ENCODE results near the gene BAIAP3. TPM values are rescaled to one million over a fixed set of nuclear protein-coding genes. Genes with fewer than 3 reads are reported as not detected.

BAIAP3 gene
- total RNA-seq, 2 experiments from 2014 or later: 0.12 to 0.46 TPM

DNA sequence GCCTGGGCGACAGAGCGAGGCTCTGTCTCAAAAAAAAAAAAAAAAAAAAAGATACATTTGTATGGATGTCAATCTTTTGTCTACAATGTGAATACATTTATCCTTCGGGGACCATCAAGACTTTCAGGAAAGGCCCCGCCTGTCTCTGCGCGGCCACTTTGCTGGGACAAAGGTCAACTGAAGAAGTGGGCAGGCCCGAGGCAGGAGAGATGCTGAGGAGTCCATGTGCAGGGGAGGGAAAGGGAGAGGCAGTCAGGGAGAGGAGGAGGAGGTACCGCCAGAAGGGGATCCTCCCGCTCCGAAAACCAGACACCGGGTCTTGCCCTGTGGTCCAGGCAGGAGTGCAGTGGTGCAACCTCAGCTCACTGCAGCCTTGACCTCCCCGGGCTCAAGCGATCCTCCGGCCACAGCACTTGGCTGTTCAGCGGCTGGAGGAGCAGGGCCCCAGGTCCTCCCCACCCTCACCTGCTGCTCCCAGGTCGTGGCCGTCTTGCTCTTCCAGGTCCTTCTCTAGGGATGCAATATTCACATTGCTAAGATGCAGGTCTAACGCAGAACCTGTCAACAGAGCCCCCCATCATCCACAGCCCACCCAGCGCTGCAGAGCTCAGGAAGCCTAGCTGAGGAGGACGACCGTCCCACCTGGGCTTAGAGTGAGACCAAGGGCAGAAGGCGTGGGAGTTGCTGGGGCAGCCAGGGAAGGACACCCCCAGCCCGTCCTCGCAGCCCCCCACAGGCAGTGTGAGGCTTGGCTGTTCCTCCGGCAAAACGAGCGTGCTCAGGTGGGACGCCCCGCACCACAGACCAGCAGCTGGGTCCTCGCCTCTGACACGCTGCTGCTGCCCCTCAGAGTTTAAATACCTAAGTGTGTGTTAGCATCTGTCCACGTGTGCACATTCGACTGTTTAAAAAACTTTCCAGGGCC, 37.9 kb downstream of the BAIAP3 start:
- H3K9me3 Mint-ChIP-seq: no peaks in the 10 kb centered on the region
- H3K36me3 Mint-ChIP-seq: peaks cover 2% of the 10 kb centered on the region

DNA sequence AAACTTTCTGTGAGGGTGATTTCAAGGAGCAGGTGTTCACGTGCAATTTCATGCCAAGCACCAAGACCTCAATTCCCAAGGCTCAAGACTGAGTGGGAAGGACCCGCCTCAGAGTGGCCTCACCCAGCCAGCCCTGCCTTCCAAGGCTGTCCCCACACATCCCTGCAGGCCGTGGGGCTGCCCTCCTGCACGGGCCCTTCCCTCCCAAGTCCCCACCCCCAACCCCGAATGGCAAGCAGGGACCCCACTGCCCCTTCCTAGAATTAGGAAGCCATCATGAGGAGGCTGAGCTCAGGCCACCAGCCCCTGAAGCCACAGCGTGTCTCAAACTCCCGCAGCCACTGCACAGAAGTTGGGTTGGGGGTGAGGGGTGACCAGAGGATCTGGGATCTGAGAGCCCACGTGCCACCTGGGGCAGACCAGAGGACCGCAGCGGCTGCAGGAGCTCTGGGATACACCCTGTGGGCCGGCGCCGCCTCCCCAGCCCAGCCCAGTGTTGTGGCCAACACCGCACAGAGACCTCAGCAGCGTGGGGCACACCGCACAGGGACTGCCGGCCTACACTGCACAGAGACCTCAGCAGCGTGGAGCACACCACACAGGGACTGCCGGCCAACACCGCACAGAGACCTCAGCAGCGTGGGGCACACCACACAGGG, 39.0 kb downstream of the BAIAP3 start:
- no peak overlapping the region for H3K4me3 Mint-ChIP-seq
- peaks cover 2% of the 10 kb centered on the region for H3K36me3 Mint-ChIP-seq
- H3K27ac Mint-ChIP-seq: no peak overlapping the region
- H3K4me1 Mint-ChIP-seq: no peaks in the 10 kb centered on the region
- no peak for DNase-seq
- no peaks in the 10 kb centered on the region for H3K9me3 Mint-ChIP-seq
- no peaks in the 10 kb centered on the region for H3K27me3 Mint-ChIP-seq

More for the DNA sequence above, 37.9 kb downstream of the BAIAP3 start:
- H3K4me3 Mint-ChIP-seq: no peak overlapping the region
- no peak for DNase-seq
- no peaks in the 10 kb centered on the region for H3K27me3 Mint-ChIP-seq
- no peak overlapping the region for H3K27ac Mint-ChIP-seq
- no peaks in the 10 kb centered on the region for H3K4me1 Mint-ChIP-seq

DNA sequence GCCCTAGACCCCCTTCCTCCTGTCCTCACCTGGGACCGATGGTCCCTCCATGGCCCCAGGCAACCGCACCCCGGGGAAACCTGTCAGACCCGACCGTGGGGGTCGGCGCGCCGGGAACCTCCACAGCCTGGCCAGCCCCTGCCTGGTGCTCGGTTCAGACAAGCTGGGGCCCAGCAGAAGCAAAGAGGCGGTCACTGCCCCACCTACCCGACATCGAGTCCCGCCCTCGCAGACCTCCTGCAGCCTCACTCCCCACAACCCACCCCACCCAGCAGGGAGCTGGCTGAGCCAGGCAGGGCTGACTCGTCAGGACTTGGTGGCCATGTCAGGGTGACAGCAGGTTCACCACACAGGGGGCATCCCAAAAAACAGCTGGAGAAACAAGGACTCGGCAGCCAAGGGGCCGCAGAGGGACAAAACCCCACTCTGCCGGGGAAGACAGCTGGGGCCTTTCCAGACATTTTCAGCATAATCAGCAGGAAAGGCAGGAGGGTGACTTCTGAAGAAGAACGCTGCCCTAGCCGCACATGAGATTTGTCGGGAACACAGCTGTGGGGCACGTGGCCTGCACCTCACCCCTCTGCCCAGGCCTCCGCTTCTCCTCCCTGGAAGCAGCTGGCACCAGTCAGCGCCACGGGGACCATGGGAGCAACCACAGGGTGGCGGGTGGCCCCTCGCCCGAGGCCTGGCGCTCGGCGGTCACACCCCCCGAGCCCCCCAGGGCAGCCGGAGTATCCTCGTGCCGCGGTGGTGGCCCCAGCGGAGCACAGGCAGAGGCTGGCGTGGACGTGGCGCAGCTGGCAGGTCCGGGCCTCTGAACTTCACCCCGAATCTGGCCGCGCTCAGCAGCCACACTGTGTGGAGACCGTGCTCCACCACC, 41.2 kb downstream of the BAIAP3 start:
- no peaks in the 10 kb centered on the region for H3K9me3 Mint-ChIP-seq
- peaks cover 8% of the 10 kb centered on the region for H3K36me3 Mint-ChIP-seq
- H3K27me3 Mint-ChIP-seq: no peaks in the 10 kb centered on the region
- no peak overlapping the region for H3K4me3 Mint-ChIP-seq
- peaks cover 9% of the 10 kb centered on the region for H3K4me1 Mint-ChIP-seq
- H3K27ac Mint-ChIP-seq: peak overlapping the region; percentile 54
- no peak for DNase-seq

DNA sequence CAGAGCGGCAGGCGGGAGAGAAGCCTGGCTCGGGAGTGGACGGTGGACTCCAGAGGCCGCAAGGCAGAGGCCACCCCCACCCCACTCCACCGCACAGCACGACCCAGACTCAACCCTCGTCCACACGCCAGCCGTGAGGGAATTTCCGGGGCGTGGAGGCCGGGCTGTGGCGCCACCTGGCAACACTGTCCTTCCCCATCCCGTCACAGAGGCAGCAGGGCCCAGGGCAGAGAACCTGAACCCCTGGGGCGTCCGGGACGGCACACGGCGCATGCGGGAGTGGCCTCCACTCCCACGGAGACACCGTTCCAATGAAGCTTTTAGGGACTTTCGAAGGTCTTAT, 41.8 kb downstream of the BAIAP3 start:
- Mint-ChIP-seq H3K4me1 (peaks cover 13% of the 10 kb centered on the region), H3K27me3 (no peaks in the 10 kb centered on the region), H3K27ac (no peak overlapping the region), H3K4me3 (no peak overlapping the region), H3K36me3 (peaks cover 8% of the 10 kb centered on the region), H3K9me3 (no peaks in the 10 kb centered on the region)
- DNase-seq: no peak

DNA sequence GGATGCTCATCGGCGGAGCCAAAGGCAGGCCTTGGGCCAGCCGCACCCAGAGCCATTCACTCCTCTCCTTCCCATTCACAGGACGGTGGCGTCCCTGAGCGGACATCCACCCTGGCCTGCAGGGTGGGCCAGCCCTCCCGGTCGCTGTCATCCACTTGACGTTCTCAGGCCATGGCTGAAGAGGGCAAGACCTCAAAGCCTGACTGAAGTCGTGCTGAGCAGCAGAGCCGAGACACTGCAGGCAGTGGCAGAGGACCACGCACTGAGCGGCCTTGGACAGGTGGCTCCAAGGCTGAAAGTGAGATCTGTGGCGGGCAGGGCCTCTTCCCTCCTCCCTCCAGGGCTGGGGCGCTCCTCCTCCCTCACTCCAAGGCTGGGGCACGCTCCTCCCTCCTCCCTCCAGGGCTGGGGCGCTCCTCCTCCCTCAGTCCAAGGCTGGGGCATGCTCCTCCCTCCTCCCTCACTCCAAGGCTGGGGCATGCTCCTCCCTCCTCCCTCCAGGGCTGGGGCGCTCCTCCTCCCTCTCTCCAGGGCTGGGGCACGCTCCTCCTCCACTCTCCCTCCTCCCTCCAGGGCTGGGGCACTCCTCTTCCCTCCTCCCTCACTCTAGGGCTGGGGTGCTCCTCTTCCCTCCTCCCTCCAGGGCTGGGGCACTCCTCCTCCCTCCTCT, 42.4 kb downstream of the BAIAP3 start:
- Mint-ChIP-seq H3K36me3 (peaks cover 8% of the 10 kb centered on the region), H3K4me3 (no peak overlapping the region), H3K27me3 (no peaks in the 10 kb centered on the region), H3K9me3 (no peaks in the 10 kb centered on the region), H3K4me1 (peaks cover 13% of the 10 kb centered on the region), H3K27ac (no peak overlapping the region)
- DNase-seq: no peak

DNA sequence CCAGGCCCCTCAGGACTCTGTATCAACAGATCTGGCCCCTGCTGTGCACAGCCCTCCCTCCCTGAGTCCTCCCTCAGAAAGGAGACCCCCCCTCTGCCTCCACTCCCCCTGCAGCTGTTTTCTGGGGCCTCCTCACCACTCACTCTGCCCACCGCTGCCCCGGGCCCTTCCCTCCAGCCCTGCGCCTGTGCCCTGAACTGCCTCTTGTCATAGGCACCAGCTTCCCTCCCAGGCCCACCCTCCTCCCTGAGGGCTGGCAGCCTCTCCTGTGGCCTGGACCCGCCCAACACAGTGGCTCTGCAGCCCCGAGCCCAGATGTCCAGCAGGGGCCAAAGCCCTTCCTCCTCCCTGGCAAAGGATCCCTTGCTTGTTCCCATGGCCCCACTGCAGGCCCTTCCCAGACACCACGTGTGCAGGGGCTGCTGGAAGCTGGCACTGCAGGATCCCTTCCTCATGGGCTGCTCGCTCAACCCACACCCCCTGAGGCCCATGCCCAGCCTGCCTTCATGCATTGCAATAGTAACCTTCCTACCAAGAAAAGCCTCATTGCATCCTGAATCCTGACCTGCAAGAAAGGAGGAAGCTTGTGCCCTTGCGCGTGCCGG, 44.1 kb downstream of the BAIAP3 start:
- no peak for DNase-seq

DNA sequence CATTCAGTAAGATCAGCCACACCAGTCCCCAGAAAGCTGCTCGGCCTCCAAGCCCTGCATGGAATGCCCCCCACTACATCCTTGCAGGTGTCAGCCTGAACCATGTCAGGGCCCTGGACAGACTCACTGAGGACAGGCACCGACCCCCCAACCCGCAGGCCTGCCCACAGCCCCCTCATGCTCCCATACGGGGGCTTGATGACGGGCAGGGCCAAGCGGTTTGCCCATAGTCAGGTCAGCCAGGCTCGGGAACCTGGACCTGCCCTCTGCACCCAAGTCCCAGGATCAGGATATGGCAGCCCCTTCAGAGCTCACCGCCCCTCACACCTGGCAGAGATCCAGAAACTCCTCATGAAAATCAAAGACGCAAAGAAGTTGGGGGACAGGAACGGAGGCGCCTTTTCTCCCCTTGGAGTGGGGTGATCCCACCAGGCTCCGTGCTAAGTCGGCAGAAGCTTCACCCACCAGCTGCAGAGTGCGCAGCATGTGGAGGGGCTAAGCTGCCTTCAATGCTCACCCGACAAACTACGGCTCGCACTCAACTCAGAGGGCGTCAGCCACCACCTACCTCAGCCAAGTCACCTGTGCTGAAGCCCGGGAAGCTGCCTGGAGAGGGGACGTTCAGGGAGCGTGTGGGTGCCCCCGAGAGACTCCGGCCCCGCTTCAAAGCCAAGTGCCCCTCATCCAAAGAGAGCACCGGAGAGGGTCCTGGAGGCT, 44.8 kb downstream of the BAIAP3 start:
- H3K4me3 Mint-ChIP-seq: peak overlapping the region; percentile 90
- peak overlapping the region; percentile 90 for H3K27ac Mint-ChIP-seq
- no peaks in the 10 kb centered on the region for H3K27me3 Mint-ChIP-seq
- peaks cover 8% of the 10 kb centered on the region for H3K36me3 Mint-ChIP-seq
- DNase-seq: no peak
- H3K9me3 Mint-ChIP-seq: no peaks in the 10 kb centered on the region
- peaks cover 13% of the 10 kb centered on the region for H3K4me1 Mint-ChIP-seq

More for the DNA sequence above, 44.1 kb downstream of the BAIAP3 start:
- Mint-ChIP-seq H3K4me1 (peaks cover 13% of the 10 kb centered on the region), H3K4me3 (peak overlapping the region; percentile 90), H3K27me3 (no peaks in the 10 kb centered on the region), H3K9me3 (no peaks in the 10 kb centered on the region), H3K27ac (peak overlapping the region; percentile 90), H3K36me3 (peaks cover 8% of the 10 kb centered on the region)

DNA sequence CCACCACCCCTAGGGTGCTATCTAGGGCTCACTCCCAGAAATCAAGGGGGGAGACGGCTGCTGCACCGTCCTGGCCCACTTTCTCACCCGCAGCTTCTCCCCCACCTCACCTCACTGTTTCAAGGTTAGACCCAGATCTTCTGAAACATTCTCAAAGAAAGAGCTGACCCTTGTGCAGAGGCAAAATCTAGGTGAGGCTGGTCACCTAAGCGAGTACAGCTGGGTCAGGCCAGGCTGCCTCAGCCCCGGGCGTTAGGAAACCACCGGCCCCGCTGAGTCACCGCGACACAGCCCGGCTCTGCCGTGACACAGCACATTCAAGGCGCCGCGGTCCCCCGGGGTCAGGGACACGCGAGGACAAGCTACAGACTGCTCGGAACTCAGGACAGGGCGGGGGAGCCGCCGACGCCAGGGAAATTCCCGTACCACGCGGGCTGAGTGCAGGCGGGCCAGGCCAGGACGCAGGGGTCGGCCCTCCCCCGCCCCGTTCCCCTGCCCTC, 45.4 kb downstream of the BAIAP3 start:
- peak; percentile 73 for DNase-seq
- Mint-ChIP-seq H3K4me1 (peaks cover 13% of the 10 kb centered on the region), H3K4me3 (peak overlapping the region; percentile 90), H3K27me3 (no peaks in the 10 kb centered on the region), H3K9me3 (no peaks in the 10 kb centered on the region), H3K36me3 (peaks cover 8% of the 10 kb centered on the region), H3K27ac (peak overlapping the region; percentile 90)

DNA sequence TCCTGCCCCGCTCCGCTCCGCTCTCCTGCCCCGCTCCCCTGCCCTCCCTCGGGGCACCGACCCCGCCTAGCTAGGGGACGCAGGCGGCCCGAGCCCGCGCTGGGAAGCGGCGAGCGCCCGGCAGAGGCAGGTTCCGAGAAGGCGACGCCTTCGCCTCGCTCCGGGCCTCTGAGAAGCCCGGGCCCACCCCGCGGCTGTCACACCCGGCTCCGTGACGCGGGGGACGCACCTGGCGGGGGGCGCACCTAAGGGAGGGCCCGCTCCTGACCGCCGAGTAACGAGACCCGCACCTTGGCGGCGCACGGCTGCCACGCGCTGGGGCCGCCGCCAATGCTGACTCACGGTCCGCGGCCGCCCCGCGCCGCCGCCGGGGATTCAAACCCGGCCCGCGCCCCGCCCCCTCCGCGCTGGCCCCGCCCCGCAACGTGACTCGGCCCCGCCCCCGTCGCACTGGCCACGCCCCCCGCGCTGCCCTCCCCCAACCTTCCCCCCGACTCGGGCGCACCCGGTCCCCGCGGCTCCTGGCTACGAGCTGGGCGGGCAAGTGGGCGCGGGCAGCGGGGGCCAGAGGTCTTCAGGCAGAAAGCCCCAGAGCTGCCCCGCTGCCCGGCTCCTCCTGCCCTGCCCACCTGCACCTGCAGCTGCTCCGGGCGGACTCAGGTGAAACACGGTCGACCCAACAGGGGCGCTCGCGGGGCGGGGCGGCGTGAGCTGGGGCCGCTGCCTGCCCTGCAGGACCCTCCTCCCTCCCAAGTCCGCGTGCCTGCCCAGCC, 46.0 kb downstream of the BAIAP3 start:
- Mint-ChIP-seq H3K9me3 (no peaks in the 10 kb centered on the region), H3K4me1 (peaks cover 13% of the 10 kb centered on the region), H3K36me3 (peaks cover 8% of the 10 kb centered on the region), H3K27me3 (no peaks in the 10 kb centered on the region), H3K27ac (peak overlapping the region; percentile 75), H3K4me3 (peak overlapping the region; percentile 90)
- DNase-seq: peak; percentile 77

DNA sequence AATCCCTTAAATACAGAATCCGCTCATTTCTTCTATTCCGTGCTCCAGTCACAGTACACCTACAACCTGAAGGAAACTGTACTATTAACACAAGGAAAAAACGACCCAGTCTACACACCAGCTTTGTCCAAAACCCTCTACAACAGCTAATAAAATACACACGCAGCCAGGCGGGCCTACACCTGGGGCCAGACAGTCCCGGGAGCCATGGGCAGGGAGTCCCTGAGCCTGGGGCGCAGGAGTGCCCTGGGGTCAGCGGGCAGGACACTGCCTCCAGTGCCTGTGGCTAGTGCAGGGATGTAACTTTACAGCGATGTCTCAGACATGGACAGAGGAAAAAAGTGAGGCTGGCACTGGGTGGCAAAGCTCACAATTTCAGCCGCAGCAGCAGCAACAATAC, 46.8 kb downstream of the BAIAP3 start:
- Mint-ChIP-seq H3K4me3 (peak overlapping the region; percentile 80), H3K4me1 (peaks cover 13% of the 10 kb centered on the region), H3K27ac (peak overlapping the region; percentile 75), H3K9me3 (no peaks in the 10 kb centered on the region), H3K36me3 (peaks cover 8% of the 10 kb centered on the region), H3K27me3 (no peaks in the 10 kb centered on the region)
- DNase-seq: no peak

DNA sequence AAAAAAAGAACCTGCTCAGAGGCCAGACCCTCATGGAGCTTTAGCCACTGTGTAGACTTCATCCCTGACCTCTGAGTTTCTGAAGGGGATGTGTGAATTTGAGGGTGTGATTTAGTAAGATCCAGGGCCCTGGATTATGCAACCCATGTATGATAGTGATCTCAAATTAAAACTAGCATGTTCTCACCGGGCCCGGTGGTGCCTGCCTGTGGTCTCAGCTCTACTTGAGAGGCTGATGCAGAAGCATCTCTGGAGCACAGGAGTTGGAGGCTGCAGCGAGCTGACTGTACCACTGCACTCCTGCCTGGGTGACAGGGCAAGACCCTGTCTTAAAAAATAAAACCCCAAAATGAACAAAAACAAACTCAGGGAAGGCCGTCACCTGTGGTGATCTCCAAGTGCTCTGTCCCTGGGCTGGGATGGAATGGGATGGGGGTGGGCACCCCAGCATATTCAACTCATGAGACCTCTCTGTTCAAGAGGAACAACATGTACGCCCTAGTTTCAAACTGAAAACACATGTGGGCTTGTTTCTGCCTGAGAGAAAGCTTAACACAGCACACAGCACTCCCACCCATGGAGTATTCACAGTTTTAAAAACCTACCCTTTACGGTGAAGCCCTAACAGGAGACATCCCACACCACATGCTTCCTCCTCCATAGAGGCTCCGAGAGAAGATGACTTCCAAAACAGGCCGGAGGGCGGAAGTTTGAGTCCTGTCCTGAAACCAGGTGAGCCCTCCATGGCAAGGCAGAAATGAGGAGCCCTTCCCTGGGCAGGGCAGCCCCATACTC, 48.4 kb downstream of the BAIAP3 start:
- H3K4me1 Mint-ChIP-seq: peaks cover 13% of the 10 kb centered on the region
- DNase-seq: no peak
- no peak overlapping the region for H3K27ac Mint-ChIP-seq
- peaks cover 8% of the 10 kb centered on the region for H3K36me3 Mint-ChIP-seq
- H3K27me3 Mint-ChIP-seq: no peaks in the 10 kb centered on the region
- H3K4me3 Mint-ChIP-seq: no peak overlapping the region
- H3K9me3 Mint-ChIP-seq: no peaks in the 10 kb centered on the region

DNA sequence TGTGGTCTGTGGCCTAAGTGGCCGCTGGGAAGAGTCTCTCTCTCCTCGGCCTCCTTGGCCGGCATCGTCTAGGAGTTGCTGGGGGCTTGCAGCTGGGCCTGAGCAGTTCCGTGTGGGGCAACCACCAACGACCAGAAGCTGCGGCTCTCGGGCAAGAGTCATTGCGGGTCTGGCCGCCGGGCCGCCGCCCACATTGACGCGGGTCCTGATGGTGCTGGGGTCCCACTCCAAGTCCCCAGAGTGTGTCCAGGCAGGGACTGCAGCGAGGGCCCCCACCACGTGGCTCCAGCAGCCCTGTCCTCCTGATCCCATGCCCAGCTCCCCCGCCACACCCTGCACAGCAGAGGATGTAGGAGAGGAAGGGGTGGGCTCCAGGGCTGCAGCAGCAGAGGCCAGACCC, 50.1 kb downstream of the BAIAP3 start:
- Mint-ChIP-seq H3K36me3 (peaks cover 2% of the 10 kb centered on the region), H3K4me3 (no peak overlapping the region), H3K4me1 (peaks cover 6% of the 10 kb centered on the region), H3K9me3 (no peaks in the 10 kb centered on the region), H3K27me3 (no peaks in the 10 kb centered on the region), H3K27ac (no peak overlapping the region)
- no peak for DNase-seq
